HG02642 (cell line): Measurements from ENCODE around the gene ATP9A.
"Not testable (repeated sequence)": the region's sequence is repeated elsewhere in the genome, so short reads cannot be mapped to it uniquely, and the experiment has no call there.

Source experiments
- ATAC-seq: cut with Tn5 transposase; IDR thresholded peaks from one replicate; pipeline ENCODE4 v1.9.1; 2021; ENCODE audit warnings: mild to moderate bottlenecking; ENCODE audit not compliant: unreplicated experiment, poor library complexity

Gene ATP9A, protein sequence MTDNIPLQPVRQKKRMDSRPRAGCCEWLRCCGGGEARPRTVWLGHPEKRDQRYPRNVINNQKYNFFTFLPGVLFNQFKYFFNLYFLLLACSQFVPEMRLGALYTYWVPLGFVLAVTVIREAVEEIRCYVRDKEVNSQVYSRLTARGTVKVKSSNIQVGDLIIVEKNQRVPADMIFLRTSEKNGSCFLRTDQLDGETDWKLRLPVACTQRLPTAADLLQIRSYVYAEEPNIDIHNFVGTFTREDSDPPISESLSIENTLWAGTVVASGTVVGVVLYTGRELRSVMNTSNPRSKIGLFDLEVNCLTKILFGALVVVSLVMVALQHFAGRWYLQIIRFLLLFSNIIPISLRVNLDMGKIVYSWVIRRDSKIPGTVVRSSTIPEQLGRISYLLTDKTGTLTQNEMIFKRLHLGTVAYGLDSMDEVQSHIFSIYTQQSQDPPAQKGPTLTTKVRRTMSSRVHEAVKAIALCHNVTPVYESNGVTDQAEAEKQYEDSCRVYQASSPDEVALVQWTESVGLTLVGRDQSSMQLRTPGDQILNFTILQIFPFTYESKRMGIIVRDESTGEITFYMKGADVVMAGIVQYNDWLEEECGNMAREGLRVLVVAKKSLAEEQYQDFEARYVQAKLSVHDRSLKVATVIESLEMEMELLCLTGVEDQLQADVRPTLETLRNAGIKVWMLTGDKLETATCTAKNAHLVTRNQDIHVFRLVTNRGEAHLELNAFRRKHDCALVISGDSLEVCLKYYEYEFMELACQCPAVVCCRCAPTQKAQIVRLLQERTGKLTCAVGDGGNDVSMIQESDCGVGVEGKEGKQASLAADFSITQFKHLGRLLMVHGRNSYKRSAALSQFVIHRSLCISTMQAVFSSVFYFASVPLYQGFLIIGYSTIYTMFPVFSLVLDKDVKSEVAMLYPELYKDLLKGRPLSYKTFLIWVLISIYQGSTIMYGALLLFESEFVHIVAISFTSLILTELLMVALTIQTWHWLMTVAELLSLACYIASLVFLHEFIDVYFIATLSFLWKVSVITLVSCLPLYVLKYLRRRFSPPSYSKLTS

DNA sequence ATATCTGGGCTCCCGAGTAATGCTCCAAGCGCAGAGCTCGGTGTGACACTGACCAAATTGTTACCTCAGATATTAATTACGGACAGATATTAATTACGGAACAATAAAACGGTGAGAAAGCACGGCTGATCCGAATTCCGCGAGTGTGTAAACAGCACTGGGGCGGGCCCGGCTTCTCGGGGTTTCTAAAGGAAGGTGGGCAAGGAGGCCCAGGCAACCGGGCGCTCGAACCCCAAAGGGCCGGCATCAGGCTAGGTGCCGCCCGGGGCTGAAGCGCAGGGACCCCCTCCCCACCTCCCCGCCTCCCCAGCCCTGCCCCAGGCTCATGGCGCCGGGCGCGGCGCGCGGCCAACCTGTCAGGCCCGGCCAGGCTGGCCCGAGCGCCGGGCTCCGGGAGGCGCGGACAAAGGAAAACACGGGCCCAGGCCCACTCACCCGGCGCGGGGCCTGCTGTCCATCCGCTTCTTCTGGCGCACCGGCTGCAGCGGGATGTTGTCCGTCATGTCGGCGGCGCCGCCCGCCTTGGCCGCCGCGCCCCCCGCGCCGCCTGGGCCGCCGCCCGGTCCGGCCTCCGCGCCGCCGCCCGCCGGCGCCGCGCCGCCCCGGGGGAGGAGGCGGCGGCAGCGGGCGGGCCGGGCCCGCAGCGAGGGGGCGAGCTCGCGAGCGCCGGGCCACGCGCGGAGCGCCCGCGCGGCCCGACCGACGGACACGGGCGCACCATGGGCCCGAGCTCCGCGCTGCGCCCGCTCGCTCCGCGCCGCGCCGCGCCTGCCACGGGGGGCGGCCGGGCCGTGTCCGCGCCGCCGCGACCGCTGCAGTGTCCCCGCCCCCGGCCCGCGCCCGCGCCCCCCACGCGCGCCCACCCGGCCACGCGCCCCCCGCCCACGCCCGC lies at the start of gene ATP9A:
Gene ATP9A (minus strand): TSS at position 524 of the 892 bp plus-strand sequence. CDS start 21 bp downstream, at position 503.
- ATAC-seq = no peak

GRCh38 chr20:51816856-51817255 lies 48.7 kb upstream of the ATP9A start:
- ATAC-seq = not testable (repeated sequence)

DNA sequence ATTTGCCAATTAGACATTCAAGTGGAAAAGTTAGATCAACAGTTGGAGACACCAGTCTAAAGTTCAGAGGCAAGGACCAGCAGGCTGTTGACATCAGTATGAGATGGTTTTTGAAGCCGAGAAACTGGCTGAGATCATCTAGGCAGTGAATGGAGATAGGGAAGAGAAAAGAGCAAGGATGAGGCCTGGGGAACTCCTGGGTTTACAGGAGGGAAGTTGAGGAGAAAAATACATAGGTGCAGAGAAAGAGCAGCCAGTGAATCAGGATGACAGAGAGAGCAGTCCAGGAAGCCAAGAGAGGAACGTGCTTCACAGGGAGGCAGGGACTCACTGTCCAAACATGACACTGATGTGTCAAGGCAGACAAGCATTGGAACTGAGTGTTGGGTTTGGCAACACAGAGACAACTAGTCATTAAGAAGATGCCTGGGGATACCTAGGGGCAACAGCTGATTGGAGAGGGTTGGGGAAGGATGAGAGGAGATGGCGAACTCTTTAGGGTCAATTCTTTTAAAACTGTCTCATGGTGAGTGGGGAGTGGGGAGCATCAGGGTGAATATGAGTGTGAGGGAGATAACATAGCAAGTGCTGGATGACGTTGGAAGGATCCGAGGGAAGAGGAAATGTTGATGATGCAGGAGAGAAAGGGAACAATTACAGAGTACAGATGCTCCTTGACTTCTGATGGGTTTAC lies 47.3 kb upstream of the ATP9A start:
- no peak for ATAC-seq

GRCh38 chr20:51812861-51813260 lies 44.7 kb upstream of the ATP9A start:
- no peak for ATAC-seq

- no peak for ATAC-seq
Measured at GRCh38 chr20:51811514-51812128, 43.4 kb upstream of the ATP9A start.

DNA sequence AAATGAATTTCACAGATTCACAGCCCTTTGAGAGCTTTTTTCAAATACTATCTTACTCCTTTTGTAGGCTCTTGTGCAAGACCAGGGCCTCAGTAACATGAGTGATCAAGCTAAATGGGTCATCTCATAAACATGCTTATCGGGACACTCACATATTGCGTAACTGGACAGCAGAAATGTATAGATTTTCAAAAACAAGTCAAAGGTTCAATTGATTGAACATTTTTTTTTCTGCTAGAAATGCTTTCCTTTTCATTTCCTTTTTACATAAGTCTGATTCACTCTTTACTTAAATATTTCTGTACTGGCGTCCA lies 42.8 kb upstream of the ATP9A start:
- ATAC-seq = no peak

GRCh38 chr20:51810155-51811041 lies 42.2 kb upstream of the ATP9A start:
- no peak for ATAC-seq

GRCh38 chr20:51807720-51808250 lies 39.6 kb upstream of the ATP9A start:
- no peak for ATAC-seq

DNA sequence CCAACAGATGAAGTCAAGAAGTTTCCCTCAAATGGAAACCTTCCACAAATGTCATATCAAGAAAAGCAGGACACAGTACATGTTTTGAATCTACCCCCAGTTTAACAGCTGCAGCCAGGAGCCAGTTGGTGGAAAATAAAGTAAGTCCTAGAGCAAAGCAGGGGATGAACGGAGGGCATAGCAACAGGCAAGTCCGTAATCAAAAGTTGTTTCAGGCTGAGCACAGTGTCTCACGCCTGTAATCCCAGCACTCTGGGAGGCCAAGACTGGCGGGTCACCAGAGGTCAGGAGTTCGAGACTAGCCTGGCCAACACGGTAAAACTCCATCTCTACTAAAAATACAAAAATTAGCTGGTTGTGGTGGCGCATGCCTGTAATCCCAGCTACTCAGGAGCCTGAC lies 36.6 kb upstream of the ATP9A start:
- no peak for ATAC-seq

- no peak for ATAC-seq
Measured at GRCh38 chr20:51803148-51803854, 35.1 kb upstream of the ATP9A start.

DNA sequence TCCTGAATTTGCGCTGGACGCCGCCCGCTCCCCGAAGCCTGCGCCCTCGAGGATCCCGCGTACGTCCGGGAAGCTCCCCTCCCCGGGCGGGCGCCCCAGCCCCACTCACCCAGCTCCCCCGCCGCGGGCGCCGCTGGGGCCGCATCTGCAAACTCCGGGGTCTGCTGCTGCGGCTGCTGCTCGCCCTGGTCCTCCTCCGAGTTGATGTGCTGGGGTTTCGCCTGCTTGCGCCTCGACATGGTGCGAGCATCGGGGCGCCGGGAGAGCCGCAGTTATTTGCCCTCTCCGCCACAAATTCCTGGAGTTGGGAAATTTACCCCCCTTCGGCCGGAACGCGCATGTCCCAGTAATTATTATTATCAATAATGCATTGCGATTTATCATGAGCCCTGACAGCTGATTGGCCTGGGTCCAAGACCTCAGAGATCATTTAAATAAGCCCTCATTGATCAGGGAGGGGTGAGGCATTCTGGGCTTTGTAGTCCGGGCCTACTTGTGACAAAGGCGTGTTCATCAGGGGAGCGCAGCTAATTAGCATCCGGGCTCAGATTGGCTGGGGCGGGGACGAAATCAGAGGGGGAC lies 34.1 kb upstream of the ATP9A start, which contains the start of gene SALL4:
Gene SALL4 (minus strand): TSS at position 352 of the 582 bp plus-strand sequence. CDS start 113 bp downstream, at position 239.
- no peak for ATAC-seq

GRCh38 chr20:51801823-51802123 lies 33.6 kb upstream of the ATP9A start:
- ATAC-seq = no peak

DNA sequence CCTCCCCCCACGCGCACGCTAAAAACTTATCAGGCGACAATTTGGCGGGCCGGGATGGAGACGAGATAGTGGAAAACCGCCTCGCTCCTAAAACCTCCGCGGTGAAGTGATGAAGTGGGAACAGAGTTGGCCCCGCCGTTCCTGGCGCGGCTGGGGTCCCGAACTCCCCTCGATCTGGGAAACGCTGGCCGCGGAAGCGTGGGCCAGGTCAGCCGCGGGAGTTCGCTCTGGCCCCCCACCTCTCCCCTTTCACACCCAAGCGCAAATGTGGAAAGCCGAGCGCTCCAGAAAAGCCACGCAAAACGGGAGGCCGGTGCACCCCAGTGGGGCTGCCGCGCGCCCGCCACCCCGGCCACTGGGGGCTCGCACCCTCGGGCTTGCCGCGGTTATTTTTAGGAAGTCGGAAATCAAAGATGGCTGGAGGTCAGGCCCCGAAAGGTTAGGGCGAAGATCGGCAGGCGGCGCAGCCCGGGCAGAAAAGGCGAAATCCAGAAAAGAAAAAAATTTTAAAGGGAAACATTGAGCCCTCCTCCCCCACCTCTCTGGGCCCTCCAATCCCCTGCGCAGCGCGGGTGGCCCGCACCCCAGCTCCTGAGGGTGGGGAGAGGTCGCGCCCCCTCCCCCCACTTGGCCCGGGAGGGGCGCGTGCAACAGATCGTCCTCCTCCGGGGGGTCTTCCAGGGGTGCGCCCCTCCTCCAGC lies 33.1 kb upstream of the ATP9A start:
- no peak for ATAC-seq

DNA sequence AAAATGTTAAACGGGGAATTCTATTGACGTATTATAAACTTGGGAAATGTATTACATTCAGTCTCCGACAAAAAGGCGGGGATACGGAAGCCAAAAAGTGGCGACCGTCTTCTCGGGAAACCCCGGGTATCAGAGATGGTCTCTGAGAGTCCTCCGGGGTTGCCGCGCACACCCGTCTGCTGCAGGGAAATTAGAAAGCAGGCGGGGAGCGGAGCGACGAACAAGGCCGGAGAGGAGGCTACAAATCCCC lies 32.6 kb upstream of the ATP9A start:
- ATAC-seq = no peak

- no peak for ATAC-seq
Measured at GRCh38 chr20:51800060-51800871, 32.1 kb upstream of the ATP9A start.

- ATAC-seq = no peak
Measured at GRCh38 chr20:51799401-51799860, 31.2 kb upstream of the ATP9A start.
